Thyroid gland (tissue), 4 donors: ENCODE results near the gene C6. TPM values are rescaled to one million over a fixed set of nuclear protein-coding genes. Genes with fewer than 3 reads are reported as not detected.
"Not testable (repeated sequence)": the region's sequence is repeated elsewhere in the genome, so short reads cannot be mapped to it uniquely, and the experiment has no call there.

Experiments used
- DNase-seq, 2 donors: peaks; one replicate each; pipeline ENCODE4 v3.0.0-alpha.2; 2019
- H3K27ac ChIP-seq, 3 donors: fragments of 200-600 bp; sonication (generic); 1 replicate in 2 of 3; 2 replicates in 1 of 3; pipeline ENCODE4 v1.5.1; 2016 to 2019; ENCODE audit warnings: mild to moderate bottlenecking in 1 of 3, moderate library complexity in 1 of 3
- H3K27me3 ChIP-seq: fragments of 200-600 bp; sonication (generic); one replicate; pipeline ENCODE4 v1.5.1; 2019
- H3K36me3 ChIP-seq, 2 donors: fragments of 200-600 bp; sonication (generic); one replicate each; pipeline ENCODE4 v1.5.1; 2016 to 2019
- H3K4me1 ChIP-seq, 2 donors: fragments of 200-600 bp; sonication (generic); one replicate each; pipeline ENCODE4 v1.5.1; 2017 to 2019
- H3K4me3 ChIP-seq, 3 donors: fragments of 200-600 bp; sonication (generic); replicated peaks in 1 of 3; 1 replicate in 2 of 3; 2 replicates in 1 of 3; pipeline ENCODE4 v1.5.1; 2016; ENCODE audit warnings: mild to moderate bottlenecking in 1 of 3
- H3K9me3 ChIP-seq: fragments of 200-600 bp; sonication (generic); one replicate; pipeline ENCODE4 v1.5.1; 2017
- POLR2A ChIP-seq, 2 donors: fragments of 450-650 bp; IDR thresholded peaks; one replicate each; pipeline ENCODE4 v1.6.1; 2017; ENCODE audit warnings: antibody characterized with exemption in 2 of 2, mild to moderate bottlenecking in 2 of 2, moderate library complexity in 1 of 2
- WGBS, 2 donors: methylation state at CpG; one replicate each; pipeline ENCODE4 v1.1.5; 2017; 5-methylcytosine and 5-hydroxymethylcytosine counted together
- intact Hi-C: fragments of 100-400 bp; cut with DNase I; formaldehyde crosslinking; loops from one replicate; pipeline ENCODE4 v1.15.1; 2023
- total RNA-seq, 4 donors: library from RNA; depleted of rRNA; stranded (reverse); fragments of >200 nt; gene quantifications; one replicate each; pipeline ENCODE4 v1.2.3, GENCODE V29; 2016
- TF ChIP-seq, protein P1 (sequence below), 6 experiments: fragments of 200-600 bp in 3 of 6; fragments of 450-650 bp in 3 of 6; sonication (generic) in 3 of 6; IDR thresholded peaks; one replicate each; pipeline ENCODE4 v1.5.1; 2016 to 2019; ENCODE audit warnings: antibody characterized with exemption in 6 of 6, mild to moderate bottlenecking in 2 of 6, inconsistent platforms in 1 of 6, moderate library complexity in 1 of 6

C6 gene
- total RNA-seq, 4 donors from 2014 or later, result 2.2 to 15.0 (median 3.5) TPM

GRCh38 chr5:41218929-41219657 lies 5.8 kb upstream of the C6 start:
- TF ChIP-seq, protein P1, sequence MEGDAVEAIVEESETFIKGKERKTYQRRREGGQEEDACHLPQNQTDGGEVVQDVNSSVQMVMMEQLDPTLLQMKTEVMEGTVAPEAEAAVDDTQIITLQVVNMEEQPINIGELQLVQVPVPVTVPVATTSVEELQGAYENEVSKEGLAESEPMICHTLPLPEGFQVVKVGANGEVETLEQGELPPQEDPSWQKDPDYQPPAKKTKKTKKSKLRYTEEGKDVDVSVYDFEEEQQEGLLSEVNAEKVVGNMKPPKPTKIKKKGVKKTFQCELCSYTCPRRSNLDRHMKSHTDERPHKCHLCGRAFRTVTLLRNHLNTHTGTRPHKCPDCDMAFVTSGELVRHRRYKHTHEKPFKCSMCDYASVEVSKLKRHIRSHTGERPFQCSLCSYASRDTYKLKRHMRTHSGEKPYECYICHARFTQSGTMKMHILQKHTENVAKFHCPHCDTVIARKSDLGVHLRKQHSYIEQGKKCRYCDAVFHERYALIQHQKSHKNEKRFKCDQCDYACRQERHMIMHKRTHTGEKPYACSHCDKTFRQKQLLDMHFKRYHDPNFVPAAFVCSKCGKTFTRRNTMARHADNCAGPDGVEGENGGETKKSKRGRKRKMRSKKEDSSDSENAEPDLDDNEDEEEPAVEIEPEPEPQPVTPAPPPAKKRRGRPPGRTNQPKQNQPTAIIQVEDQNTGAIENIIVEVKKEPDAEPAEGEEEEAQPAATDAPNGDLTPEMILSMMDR (IDR thresholded peaks at IDR 0.05), result no peak
- intact Hi-C loops, result no loop called here
- Histone ChIP-seq H3K9me3 (no peaks in the 10 kb centered on the region), H3K4me1 (no peaks in the 10 kb centered on the region), H3K4me3 (no peak overlapping the region), H3K27ac (peak overlapping the region in 2 of 3 donors; percentile 9 to 12), H3K27me3 (no peaks in the 10 kb centered on the region), H3K36me3 (no peaks in the 10 kb centered on the region)
- WGBS, 2 donors, result 56 to 69% methylated on average over 1 of the region's 1 CpG
- DNase-seq, result no peak

- no peak for TF ChIP-seq POLR2A (IDR thresholded peaks at IDR 0.05)
- TF ChIP-seq, protein P1 (IDR thresholded peaks at IDR 0.05), result no peak
- Histone ChIP-seq H3K4me3 (no peak overlapping the region), H3K36me3 (no peaks in the 10 kb centered on the region), H3K4me1 (no peaks in the 10 kb centered on the region), H3K27ac (no peak overlapping the region), H3K9me3 (no peaks in the 10 kb centered on the region), H3K27me3 (no peaks in the 10 kb centered on the region)
- no peak for DNase-seq
- intact Hi-C loops, result no loop called here
These were observed 850 bp upstream of the C6 start for GRCh38 chr5:41214182-41214581.

- TF ChIP-seq POLR2A (IDR thresholded peaks at IDR 0.05), result no peak
- TF ChIP-seq, protein P1 (IDR thresholded peaks at IDR 0.05), result no peak
- no peak overlapping the region for H3K27ac ChIP-seq
- no peaks in the 10 kb centered on the region for H3K27me3 ChIP-seq
- no peaks in the 10 kb centered on the region for H3K4me1 ChIP-seq
- no peak overlapping the region for H3K4me3 ChIP-seq
- no peak for DNase-seq
- 84 to 95% methylated on average over 1 of the region's 1 CpG for WGBS, 2 donors
- H3K9me3 ChIP-seq, result no peaks in the 10 kb centered on the region
- H3K36me3 ChIP-seq, result no peaks in the 10 kb centered on the region
- intact Hi-C loops, result no loop called here
These were observed 397 bp downstream of the C6 start for GRCh38 chr5:41212935-41213334.

GRCh38 chr5:41211417-41211816 lies 1.9 kb downstream of the C6 start:
- 88 to 96% methylated on average over 4 of the region's 4 CpGs for WGBS, 2 donors
- H3K27ac ChIP-seq, result no peak overlapping the region
- intact Hi-C loops, result no loop called here
- no peaks in the 10 kb centered on the region for H3K27me3 ChIP-seq
- no peaks in the 10 kb centered on the region for H3K4me1 ChIP-seq
- no peak for TF ChIP-seq POLR2A (IDR thresholded peaks at IDR 0.05)
- TF ChIP-seq, protein P1 (IDR thresholded peaks at IDR 0.05), result no peak
- H3K4me3 ChIP-seq, result no peak overlapping the region
- H3K36me3 ChIP-seq, result no peaks in the 10 kb centered on the region
- no peaks in the 10 kb centered on the region for H3K9me3 ChIP-seq
- DNase-seq, result no peak

DNA sequence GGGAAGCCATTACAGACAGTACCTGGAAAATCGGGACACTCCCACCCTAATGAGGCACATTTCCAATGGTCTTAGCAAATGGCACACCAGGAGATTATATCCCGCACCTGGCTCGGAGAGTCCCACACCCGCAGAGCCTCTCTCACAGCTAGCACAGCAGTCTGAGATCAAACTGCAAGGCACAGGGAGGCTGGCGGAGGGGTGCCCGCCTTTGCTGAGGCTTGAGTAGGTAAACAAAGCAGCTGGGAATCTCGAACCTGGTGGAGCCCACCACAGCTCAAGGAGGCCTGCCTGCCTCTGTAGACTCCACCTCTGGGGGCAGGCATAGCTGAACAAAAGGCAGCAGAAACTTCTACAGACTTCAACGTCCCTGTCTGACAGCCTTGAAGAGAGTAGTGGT lies 7.9 kb downstream of the C6 start:
- H3K27me3 ChIP-seq, H3K9me3 ChIP-seq, H3K4me1 ChIP-seq, DNase-seq, intact Hi-C loops, H3K36me3 ChIP-seq, H3K4me3 ChIP-seq, H3K27ac ChIP-seq: not testable (repeated sequence)
- 91 to 92% methylated on average over 6 to 7 of the region's 8 CpGs for WGBS, 2 donors
